ENCODE measurements around the gene SYNJ2. TPM values are rescaled to one million over a fixed set of nuclear protein-coding genes. Genes with fewer than 3 reads are reported as not detected.

Gene SYNJ2
- total RNA-seq, 1 experiment from 2014 or later: 24.5 TPM

- Histone ChIP-seq H2BK20ac (ENCODE audit: low read depth, low read length, poor library complexity, severe bottlenecking) (no peak overlapping the region), H3K27me3 (ENCODE audit: insufficient read depth, low read length) (no peaks in the 10 kb centered on the region), H3K4me1 (ENCODE audit: insufficient read depth, low read length) (no peaks in the 10 kb centered on the region), H4K5ac (ENCODE audit: insufficient read length, low read depth, low read length) (no peak overlapping the region), H3K9ac (ENCODE audit: extremely low read depth, insufficient read length, low read length) (no peak overlapping the region), H3K14ac (ENCODE audit: insufficient read depth, low read length) (no peak overlapping the region), H2BK15ac (ENCODE audit: low read depth, low read length) (no peak overlapping the region), H3K23me2 (ENCODE audit: insufficient read length, low read depth, low read length, poor library complexity, severe bottlenecking) (no peaks in the 10 kb centered on the region), H3K18ac (ENCODE audit: insufficient read length, low read depth, low read length) (no peak overlapping the region), H3K4ac (ENCODE audit: low read depth, low read length) (no peak overlapping the region), H2BK120ac (ENCODE audit: low read depth, low read length, poor library complexity, severe bottlenecking) (no peak overlapping the region), H3K4me2 (ENCODE audit: insufficient read depth, insufficient read length, low read length) (no peak overlapping the region), H3K23ac (ENCODE audit: insufficient read length, low read depth, low read length) (no peak overlapping the region), H3K56ac (ENCODE audit: insufficient read length, low read depth, low read length) (no peak overlapping the region), H2AFZ (ENCODE audit: low read length) (no peak overlapping the region), H3K27ac (ENCODE audit: insufficient read length, low read depth, low read length) (no peak overlapping the region), H4K20me1 (ENCODE audit: control insufficient read depth, insufficient read depth, insufficient read length) (no peaks in the 10 kb centered on the region), H2BK5ac (ENCODE audit: insufficient read length, low read length) (no peak overlapping the region), H4K91ac (ENCODE audit: insufficient read length, low read depth, low read length) (no peak overlapping the region), H3K79me2 (ENCODE audit: insufficient read depth, low read length) (no peaks in the 10 kb centered on the region), H3K79me1 (ENCODE audit: insufficient read depth, low read depth, low read length, poor library complexity, severe bottlenecking) (no peaks in the 10 kb centered on the region), H3T11ph (ENCODE audit: low read length) (no peak overlapping the region), H3K9me3 (ENCODE audit: control insufficient read depth, low read depth, low read length) (no peaks in the 10 kb centered on the region), H4K8ac (replicated peaks; ENCODE audit: insufficient read length, low read depth, low read length) (no peak overlapping the region), H2BK12ac (ENCODE audit: insufficient read length, low read depth, low read length) (no peak overlapping the region), H2AK5ac (ENCODE audit: insufficient read length, low read length) (no peak overlapping the region)
- no peak for DNase-seq
- H3K36me3 Mint-ChIP-seq (ENCODE audit: insufficient read depth in 1 of 3, low read depth in 3 of 3): peaks cover 13 to 74% (median 19%) of the 10 kb centered on the region in 3 experiments; a peak in 6 of 7 replicates
- peak overlapping the region in 1 of 3 experiments; percentile 39; a peak in 1 of 7 replicates for H3K27ac Mint-ChIP-seq
- no peaks in the 10 kb centered on the region; the same call in 1 of the 2 replicates for H3K27me3 Mint-ChIP-seq (ENCODE audit: low read depth)
- TF ChIP-seq, protein P1, sequence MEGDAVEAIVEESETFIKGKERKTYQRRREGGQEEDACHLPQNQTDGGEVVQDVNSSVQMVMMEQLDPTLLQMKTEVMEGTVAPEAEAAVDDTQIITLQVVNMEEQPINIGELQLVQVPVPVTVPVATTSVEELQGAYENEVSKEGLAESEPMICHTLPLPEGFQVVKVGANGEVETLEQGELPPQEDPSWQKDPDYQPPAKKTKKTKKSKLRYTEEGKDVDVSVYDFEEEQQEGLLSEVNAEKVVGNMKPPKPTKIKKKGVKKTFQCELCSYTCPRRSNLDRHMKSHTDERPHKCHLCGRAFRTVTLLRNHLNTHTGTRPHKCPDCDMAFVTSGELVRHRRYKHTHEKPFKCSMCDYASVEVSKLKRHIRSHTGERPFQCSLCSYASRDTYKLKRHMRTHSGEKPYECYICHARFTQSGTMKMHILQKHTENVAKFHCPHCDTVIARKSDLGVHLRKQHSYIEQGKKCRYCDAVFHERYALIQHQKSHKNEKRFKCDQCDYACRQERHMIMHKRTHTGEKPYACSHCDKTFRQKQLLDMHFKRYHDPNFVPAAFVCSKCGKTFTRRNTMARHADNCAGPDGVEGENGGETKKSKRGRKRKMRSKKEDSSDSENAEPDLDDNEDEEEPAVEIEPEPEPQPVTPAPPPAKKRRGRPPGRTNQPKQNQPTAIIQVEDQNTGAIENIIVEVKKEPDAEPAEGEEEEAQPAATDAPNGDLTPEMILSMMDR (conservative IDR thresholded peaks at IDR 0.05): no peak
- H3K9me3 Mint-ChIP-seq: no peaks in the 10 kb centered on the region
- WGBS (ENCODE audit: extremely low coverage, insufficient read length, low lambda C conversion rate): no CpG with 5 or more reads among the region's 21 CpGs
- H3K4me3 Mint-ChIP-seq: no peak overlapping the region
- no peaks in the 10 kb centered on the region for H3K4me1 Mint-ChIP-seq
Measured at GRCh38 chr6:158085261-158086053, 103.8 kb downstream of the SYNJ2 start.
